Ascending aorta (tissue), 2 donors: ENCODE data around the gene AICDA. TPM values are rescaled to one million over a fixed set of nuclear protein-coding genes. Genes with fewer than 3 reads are reported as not detected.
"Not testable (repeated sequence)": the region's sequence is repeated elsewhere in the genome, so short reads cannot be mapped to it uniquely, and the experiment has no call there.

Source experiments
- DNase-seq, 2 donors: peaks; one replicate each; pipeline ENCODE4 v3.0.0-alpha.2; 2019; ENCODE audit warnings: low spot score in 2 of 2
- H3K27ac ChIP-seq, 2 donors: fragments of 200-600 bp; sonication (generic); one replicate each; pipeline ENCODE4 v1.5.1; 2016 to 2017; ENCODE audit warnings: mild to moderate bottlenecking in 1 of 2
- H3K27me3 ChIP-seq: fragments of 200-600 bp; sonication (generic); one replicate; pipeline ENCODE4 v1.5.1; 2017
- H3K36me3 ChIP-seq, 2 donors: fragments of 200-600 bp; sonication (generic); one replicate each; pipeline ENCODE4 v1.5.1; 2016
- H3K4me1 ChIP-seq, 2 donors: fragments of 200-600 bp; sonication (generic); one replicate each; pipeline ENCODE4 v1.5.1; 2016 to 2017; ENCODE audit warnings: mild to moderate bottlenecking in 1 of 2
- H3K4me3 ChIP-seq, 2 donors: fragments of 200-600 bp; sonication (generic); one replicate each; pipeline ENCODE4 v1.5.1; 2016 to 2017; ENCODE audit warnings: mild to moderate bottlenecking in 1 of 2
- H3K9me3 ChIP-seq, 2 donors: fragments of 200-600 bp; sonication (generic); one replicate each; pipeline ENCODE4 v1.5.1; 2016
- intact Hi-C: fragments of 100-400 bp; cut with DNase I; formaldehyde crosslinking; loops from one replicate; pipeline ENCODE4 v1.15.1; 2023
- total RNA-seq: library from RNA; depleted of rRNA; stranded (reverse); fragments of >200 nt; gene quantifications from one replicate; pipeline ENCODE4 v1.1.0, GENCODE V29; 2016
- TF ChIP-seq, protein P1 (sequence below), 3 experiments: fragments of 200-600 bp in 2 of 3; fragments of 450-650 bp in 1 of 3; sonication (generic) in 2 of 3; IDR thresholded peaks; one replicate each; pipeline ENCODE4 v1.5.1; 2016 to 2019; ENCODE audit warnings: antibody characterized with exemption in 3 of 3, mild to moderate bottlenecking in 1 of 3, moderate library complexity in 1 of 3

Gene AICDA
- total RNA-seq, 1 donor from 2014 or later, result not detected

DNA sequence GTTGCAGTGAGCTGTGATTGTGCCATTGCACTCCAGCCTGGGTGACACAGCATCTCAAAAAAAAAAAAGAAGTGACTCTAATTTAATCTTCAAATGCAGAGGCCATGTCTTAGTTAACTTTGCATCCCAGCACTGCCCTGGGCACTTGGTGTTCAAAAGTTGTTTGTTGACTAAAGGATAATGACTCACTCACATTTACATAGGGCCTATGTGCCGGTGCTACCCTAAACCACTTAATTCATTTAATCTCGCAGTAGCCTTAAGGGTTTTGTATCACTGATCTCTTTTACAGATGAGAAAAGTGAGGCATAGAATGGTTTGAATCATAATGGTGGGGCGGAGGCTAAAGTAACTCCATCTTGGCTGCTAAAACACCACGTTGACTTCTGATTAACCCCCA lies 26.3 kb upstream of the AICDA start:
- intact Hi-C loops, result no loop called here
- no peaks in the 10 kb centered on the region for H3K27me3 ChIP-seq
- no peak overlapping the region for H3K4me3 ChIP-seq
- no peaks in the 10 kb centered on the region for H3K4me1 ChIP-seq
- no peak overlapping the region for H3K27ac ChIP-seq
- DNase-seq, result no peak
- H3K9me3 ChIP-seq, result no peaks in the 10 kb centered on the region
- TF ChIP-seq, protein P1, sequence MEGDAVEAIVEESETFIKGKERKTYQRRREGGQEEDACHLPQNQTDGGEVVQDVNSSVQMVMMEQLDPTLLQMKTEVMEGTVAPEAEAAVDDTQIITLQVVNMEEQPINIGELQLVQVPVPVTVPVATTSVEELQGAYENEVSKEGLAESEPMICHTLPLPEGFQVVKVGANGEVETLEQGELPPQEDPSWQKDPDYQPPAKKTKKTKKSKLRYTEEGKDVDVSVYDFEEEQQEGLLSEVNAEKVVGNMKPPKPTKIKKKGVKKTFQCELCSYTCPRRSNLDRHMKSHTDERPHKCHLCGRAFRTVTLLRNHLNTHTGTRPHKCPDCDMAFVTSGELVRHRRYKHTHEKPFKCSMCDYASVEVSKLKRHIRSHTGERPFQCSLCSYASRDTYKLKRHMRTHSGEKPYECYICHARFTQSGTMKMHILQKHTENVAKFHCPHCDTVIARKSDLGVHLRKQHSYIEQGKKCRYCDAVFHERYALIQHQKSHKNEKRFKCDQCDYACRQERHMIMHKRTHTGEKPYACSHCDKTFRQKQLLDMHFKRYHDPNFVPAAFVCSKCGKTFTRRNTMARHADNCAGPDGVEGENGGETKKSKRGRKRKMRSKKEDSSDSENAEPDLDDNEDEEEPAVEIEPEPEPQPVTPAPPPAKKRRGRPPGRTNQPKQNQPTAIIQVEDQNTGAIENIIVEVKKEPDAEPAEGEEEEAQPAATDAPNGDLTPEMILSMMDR (IDR thresholded peaks at IDR 0.05), result no peak
- H3K36me3 ChIP-seq, result no peaks in the 10 kb centered on the region

DNA sequence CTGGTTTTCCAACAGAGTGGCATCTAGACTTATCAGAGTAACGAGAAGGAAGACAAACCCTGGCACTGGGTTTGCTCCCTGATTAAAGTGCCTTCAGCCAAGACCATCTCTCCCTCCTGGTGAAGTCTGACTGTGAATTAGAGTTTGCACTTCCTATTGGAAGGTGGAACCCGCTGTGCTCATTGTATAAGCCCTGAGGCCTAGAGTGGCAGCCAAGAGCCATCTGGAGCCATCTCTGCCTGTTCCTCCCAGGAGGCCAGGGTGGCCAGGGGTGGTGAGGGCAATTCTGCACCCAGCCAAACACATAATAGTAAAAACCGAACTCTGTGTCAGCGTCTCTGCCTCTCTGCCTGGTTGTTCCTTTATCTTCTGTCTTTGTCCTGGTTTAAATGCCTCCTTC lies 25.0 kb upstream of the AICDA start:
- H3K9me3 ChIP-seq, result no peaks in the 10 kb centered on the region
- TF ChIP-seq, protein P1 (IDR thresholded peaks at IDR 0.05), result no peak
- DNase-seq, result no peak
- H3K4me3 ChIP-seq, result no peak overlapping the region
- H3K4me1 ChIP-seq, result no peaks in the 10 kb centered on the region
- no peaks in the 10 kb centered on the region for H3K27me3 ChIP-seq
- H3K36me3 ChIP-seq, result no peaks in the 10 kb centered on the region
- H3K27ac ChIP-seq, result no peak overlapping the region
- intact Hi-C loops, result no loop called here

DNA sequence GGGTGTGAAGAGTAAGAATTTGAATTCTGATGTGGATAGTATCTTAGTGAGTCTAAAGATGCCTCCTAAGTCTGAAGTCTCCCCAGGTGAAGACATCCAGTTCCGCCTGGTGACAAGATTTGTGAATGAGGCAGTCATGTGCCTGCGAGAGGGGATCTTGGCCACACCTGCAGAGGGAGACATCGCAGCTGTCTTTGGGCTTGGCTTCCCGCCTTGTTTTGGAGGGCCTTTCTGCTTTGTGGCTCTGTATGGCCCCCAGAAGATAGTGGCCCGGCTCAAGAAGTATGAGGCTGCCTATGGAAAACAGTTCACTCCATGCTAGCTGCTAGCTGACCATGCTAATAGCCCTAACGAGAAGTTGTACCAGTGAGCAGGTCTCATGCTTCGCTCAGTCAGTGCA lies 24.6 kb upstream of the AICDA start:
- no peak for DNase-seq
- Histone ChIP-seq H3K4me3 (no peak overlapping the region), H3K4me1 (no peaks in the 10 kb centered on the region), H3K27me3 (no peaks in the 10 kb centered on the region), H3K36me3 (no peaks in the 10 kb centered on the region), H3K27ac (no peak overlapping the region), H3K9me3 (no peaks in the 10 kb centered on the region)
- TF ChIP-seq, protein P1 (IDR thresholded peaks at IDR 0.05), result no peak
- intact Hi-C loops, result no loop called here

DNA sequence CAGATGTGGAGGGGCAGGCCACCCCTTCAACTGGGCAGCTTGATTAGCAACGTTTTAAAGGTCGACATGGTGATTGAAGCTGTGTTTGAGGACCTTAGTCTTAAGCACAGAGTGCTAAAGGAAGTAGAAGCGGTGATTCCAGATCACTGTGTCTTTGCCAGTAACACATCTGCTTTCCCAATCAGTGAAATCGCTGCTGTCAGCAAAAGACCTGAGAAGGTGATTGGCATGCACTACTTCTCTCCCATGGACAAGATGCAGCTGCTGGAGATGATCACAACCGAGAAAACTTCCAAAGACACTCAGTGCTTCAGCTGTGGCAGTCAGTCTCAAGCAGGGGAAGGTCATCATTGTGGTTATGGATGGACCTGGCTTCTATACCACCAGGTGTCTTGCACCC lies 23.9 kb upstream of the AICDA start:
- Histone ChIP-seq H3K36me3 (no peaks in the 10 kb centered on the region), H3K4me3 (no peak overlapping the region), H3K27me3 (no peaks in the 10 kb centered on the region), H3K27ac (no peak overlapping the region), H3K4me1 (no peaks in the 10 kb centered on the region), H3K9me3 (no peaks in the 10 kb centered on the region)
- DNase-seq, result no peak
- intact Hi-C loops, result no loop called here
- TF ChIP-seq, protein P1 (IDR thresholded peaks at IDR 0.05), result no peak

DNA sequence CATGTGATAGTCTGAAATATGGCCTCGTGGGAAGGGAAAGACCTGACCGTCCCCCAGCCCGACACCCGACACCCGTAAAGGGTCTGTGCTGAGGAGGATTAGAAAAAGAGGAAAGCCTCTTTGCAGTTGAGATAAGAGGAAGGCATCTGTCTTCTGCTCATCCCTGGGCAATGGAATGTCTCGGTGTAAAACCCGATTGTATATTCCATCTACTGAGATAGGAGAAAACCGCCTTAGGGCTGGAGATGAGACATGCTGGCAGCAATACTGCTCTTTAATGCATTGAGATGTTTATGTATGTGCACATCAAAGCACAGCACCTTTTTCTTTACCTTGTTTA lies 23.3 kb upstream of the AICDA start:
- H3K36me3 ChIP-seq, H3K27me3 ChIP-seq, H3K27ac ChIP-seq, H3K4me1 ChIP-seq, intact Hi-C loops, H3K9me3 ChIP-seq, DNase-seq, H3K4me3 ChIP-seq: not testable (repeated sequence)

DNA sequence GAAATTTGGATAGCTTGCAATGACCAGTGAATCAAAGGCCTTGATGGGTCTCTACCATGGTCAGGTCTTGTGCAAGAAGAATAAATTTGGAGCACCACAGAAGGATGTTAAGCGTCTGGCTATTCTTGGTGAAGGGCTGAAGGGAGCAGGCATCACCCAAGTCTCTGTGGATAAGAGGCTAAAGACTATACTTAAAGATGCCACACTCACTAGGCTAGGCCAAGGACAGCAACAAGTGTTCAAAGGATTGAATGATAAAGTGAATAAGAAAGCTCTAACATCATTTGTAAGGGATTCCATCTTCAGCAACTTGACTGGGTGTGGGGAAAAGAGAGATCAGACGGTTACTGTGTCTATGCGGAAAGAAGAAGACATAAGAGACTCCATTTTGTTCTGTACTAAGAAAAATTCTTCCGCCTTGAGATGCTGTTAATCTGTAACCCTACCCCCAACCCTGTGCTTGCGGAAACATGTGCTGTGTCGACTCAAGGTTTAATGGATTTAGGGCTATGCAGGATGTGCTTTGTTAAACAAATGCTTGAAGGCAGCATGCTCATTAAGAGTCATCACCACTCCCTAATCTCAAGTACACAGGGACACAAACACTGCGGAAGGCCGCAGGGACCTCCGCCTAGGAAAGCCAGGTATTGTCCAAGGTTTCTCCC lies 22.8 kb upstream of the AICDA start:
- H3K27me3 ChIP-seq, intact Hi-C loops, H3K4me3 ChIP-seq, H3K27ac ChIP-seq, H3K4me1 ChIP-seq, H3K9me3 ChIP-seq, DNase-seq, H3K36me3 ChIP-seq: not testable (repeated sequence)

DNA sequence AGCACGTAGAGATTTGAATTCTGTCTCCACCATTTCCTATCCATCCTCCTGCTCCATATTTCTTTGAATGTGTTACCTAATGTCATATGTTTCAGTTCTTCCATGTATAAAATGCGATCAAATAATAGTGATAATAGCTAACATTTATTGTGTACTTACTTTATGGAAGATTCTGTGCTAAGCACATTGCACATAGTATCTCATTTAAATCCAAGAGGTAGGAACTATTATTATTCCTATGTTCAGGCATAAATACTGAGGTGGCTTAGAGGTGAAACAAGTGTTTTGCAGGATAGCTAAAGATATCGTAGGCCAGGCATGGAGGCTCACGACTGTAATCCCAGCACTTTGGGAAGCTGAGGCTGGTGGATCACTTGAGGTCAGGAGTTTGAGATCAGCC lies 17.5 kb upstream of the AICDA start:
- Histone ChIP-seq H3K36me3 (no peaks in the 10 kb centered on the region), H3K27me3 (no peaks in the 10 kb centered on the region), H3K27ac (peak overlapping the region; percentile 51 to 55), H3K4me3 (no peak overlapping the region), H3K4me1 (peaks cover 0 to 4% of the 10 kb centered on the region in 2 donors), H3K9me3 (no peaks in the 10 kb centered on the region)
- TF ChIP-seq, protein P1 (IDR thresholded peaks at IDR 0.05), result no peak
- intact Hi-C loops, result no loop called here
- no peak for DNase-seq
